ENCODE data around the gene FRMD7. TPM values are rescaled to one million over a fixed set of nuclear protein-coding genes. Genes with fewer than 3 reads are reported as not detected.

FRMD7 gene
- not detected in 2 replicates for total RNA-seq

GRCh38 chrX:132127743-132128142, at the start of gene FRMD7:
Gene FRMD7, minus strand, starts transcription at chrX:132128020. Its CDS starts 176 bp downstream, at chrX:132127844.
- Histone ChIP-seq H3K36me3 (ENCODE audit: control insufficient read depth, insufficient read depth, low read length) (no peaks in the 10 kb centered on the region), H3K4me3 (ENCODE audit: low read depth, low read length) (no peak within 1 kb of the TSS), H3K27me3 (ENCODE audit: control insufficient read depth, insufficient read depth, low read length) (no peaks in the 10 kb centered on the region)
- no peak for TF ChIP-seq CTCF (IDR thresholded peaks at IDR 0.05; ENCODE audit: insufficient read depth, low read length, severe bottlenecking)
- DNase-seq (ENCODE audit: low read depth) (no peak), FAIRE-seq (no peak)

GRCh38 chrX:132173647-132174046, 45.8 kb upstream of the FRMD7 start:
- DNase-seq (ENCODE audit: low read depth) (no peak), FAIRE-seq (no peak)
- TF ChIP-seq CTCF (IDR thresholded peaks at IDR 0.05; ENCODE audit: insufficient read depth, low read length, severe bottlenecking): no peak

GRCh38 chrX:132171881-132172280, 44.1 kb upstream of the FRMD7 start:
- DNase-seq (ENCODE audit: low read depth) (peak; percentile 7), FAIRE-seq (no peak)
- no peaks in the 10 kb centered on the region for H3K36me3 ChIP-seq (ENCODE audit: control insufficient read depth, insufficient read depth, low read length)
- no peaks in the 10 kb centered on the region for H3K27me3 ChIP-seq (ENCODE audit: control insufficient read depth, insufficient read depth, low read length)
- TF ChIP-seq CTCF (IDR thresholded peaks at IDR 0.05; ENCODE audit: insufficient read depth, low read length, severe bottlenecking): no peak
- H3K4me3 ChIP-seq (ENCODE audit: low read depth, low read length): no peak overlapping the region

More at GRCh38 chrX:132173647-132174046, 45.8 kb upstream of the FRMD7 start:
- no peaks in the 10 kb centered on the region for H3K27me3 ChIP-seq (ENCODE audit: control insufficient read depth, insufficient read depth, low read length)
- H3K4me3 ChIP-seq (ENCODE audit: low read depth, low read length): no peak overlapping the region
- H3K36me3 ChIP-seq (ENCODE audit: control insufficient read depth, insufficient read depth, low read length): no peaks in the 10 kb centered on the region

GRCh38 chrX:132171478-132171877, 43.7 kb upstream of the FRMD7 start:
- no peaks in the 10 kb centered on the region for H3K36me3 ChIP-seq (ENCODE audit: control insufficient read depth, insufficient read depth, low read length)
- no peak for TF ChIP-seq CTCF (IDR thresholded peaks at IDR 0.05; ENCODE audit: insufficient read depth, low read length, severe bottlenecking)
- no peaks in the 10 kb centered on the region for H3K27me3 ChIP-seq (ENCODE audit: control insufficient read depth, insufficient read depth, low read length)
- DNase-seq (ENCODE audit: low read depth) (no peak), FAIRE-seq (no peak)
- H3K4me3 ChIP-seq (ENCODE audit: low read depth, low read length): no peak overlapping the region

GRCh38 chrX:132169554-132169953, 41.7 kb upstream of the FRMD7 start:
- no peak for TF ChIP-seq CTCF (IDR thresholded peaks at IDR 0.05; ENCODE audit: insufficient read depth, low read length, severe bottlenecking)
- Histone ChIP-seq H3K27me3 (ENCODE audit: control insufficient read depth, insufficient read depth, low read length) (no peaks in the 10 kb centered on the region), H3K4me3 (ENCODE audit: low read depth, low read length) (no peak overlapping the region), H3K36me3 (ENCODE audit: control insufficient read depth, insufficient read depth, low read length) (no peaks in the 10 kb centered on the region)
- DNase-seq (ENCODE audit: low read depth) (peak; percentile 29), FAIRE-seq (no peak)

GRCh38 chrX:132165651-132166050, 37.8 kb upstream of the FRMD7 start:
- no peaks in the 10 kb centered on the region for H3K36me3 ChIP-seq (ENCODE audit: control insufficient read depth, insufficient read depth, low read length)
- H3K27me3 ChIP-seq (ENCODE audit: control insufficient read depth, insufficient read depth, low read length): no peaks in the 10 kb centered on the region
- no peak for TF ChIP-seq CTCF (IDR thresholded peaks at IDR 0.05; ENCODE audit: insufficient read depth, low read length, severe bottlenecking)
- DNase-seq (ENCODE audit: low read depth) (peak; percentile 45), FAIRE-seq (no peak)
- H3K4me3 ChIP-seq (ENCODE audit: low read depth, low read length): no peak overlapping the region

Data from bronchial epithelial cell (primary cell).